ENCODE results near the gene CHRD.

CHRD gene

GRCh38 chr3:184372911-184373310 is 6.9 kb upstream of the CHRD start:
- no peak for DNase-seq (ENCODE audit: low read depth)
- no peak for TF ChIP-seq CTCF (conservative IDR thresholded peaks at IDR 0.05; ENCODE audit: low read length)
- H3K4me3 ChIP-seq (ENCODE audit: low read length), result no peak overlapping the region

GRCh38 chr3:184373422-184373821 is 6.4 kb upstream of the CHRD start:
- TF ChIP-seq CTCF (conservative IDR thresholded peaks at IDR 0.05; ENCODE audit: low read length), result no peak
- no peak overlapping the region for H3K4me3 ChIP-seq (ENCODE audit: low read length)
- peak; percentile 60 for DNase-seq (ENCODE audit: low read depth)

DNA sequence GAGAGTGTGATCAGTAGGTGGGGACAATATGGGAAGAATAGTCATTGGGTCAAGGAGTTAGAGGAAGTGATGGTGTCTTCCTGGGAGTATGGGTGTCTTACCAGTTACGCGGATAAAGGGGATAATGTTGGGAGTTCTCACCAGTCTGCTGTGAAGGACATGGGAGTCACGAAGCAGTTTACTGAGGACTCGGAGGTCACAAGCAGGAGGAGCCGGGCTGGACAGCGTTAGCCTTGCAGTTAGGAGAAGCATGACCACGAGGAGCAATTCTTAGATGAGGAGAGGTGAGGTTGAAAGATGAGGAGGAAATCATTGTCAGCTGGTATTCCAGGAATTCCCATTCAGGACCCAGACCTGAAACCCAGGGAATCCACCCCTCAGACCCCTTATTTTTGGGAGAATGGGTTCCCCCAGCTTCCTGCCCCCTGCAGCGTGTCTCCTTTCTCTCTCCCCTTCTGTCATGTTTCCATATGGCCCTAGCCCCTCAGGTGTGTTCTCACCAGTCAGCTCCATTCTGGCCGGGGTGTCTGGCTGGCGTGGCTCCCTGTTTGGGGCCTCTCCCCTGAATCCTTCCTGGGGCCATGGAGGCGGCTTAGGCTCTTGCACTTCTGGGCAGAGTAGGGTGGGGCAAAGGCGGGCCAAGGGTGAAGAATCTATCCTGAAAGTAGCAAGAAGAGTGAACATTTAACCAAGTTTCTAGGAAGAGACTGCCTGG is 4.0 kb upstream of the CHRD start:
- no peak for TF ChIP-seq CTCF (conservative IDR thresholded peaks at IDR 0.05; ENCODE audit: low read length)
- H3K4me3 ChIP-seq (ENCODE audit: low read length), result no peak overlapping the region
- no peak for DNase-seq (ENCODE audit: low read depth)

GRCh38 chr3:184377374-184377773 is 2.5 kb upstream of the CHRD start:
- TF ChIP-seq CTCF (conservative IDR thresholded peaks at IDR 0.05; ENCODE audit: low read length), result no peak
- no peak overlapping the region for H3K4me3 ChIP-seq (ENCODE audit: low read length)
- DNase-seq (ENCODE audit: low read depth), result no peak

DNA sequence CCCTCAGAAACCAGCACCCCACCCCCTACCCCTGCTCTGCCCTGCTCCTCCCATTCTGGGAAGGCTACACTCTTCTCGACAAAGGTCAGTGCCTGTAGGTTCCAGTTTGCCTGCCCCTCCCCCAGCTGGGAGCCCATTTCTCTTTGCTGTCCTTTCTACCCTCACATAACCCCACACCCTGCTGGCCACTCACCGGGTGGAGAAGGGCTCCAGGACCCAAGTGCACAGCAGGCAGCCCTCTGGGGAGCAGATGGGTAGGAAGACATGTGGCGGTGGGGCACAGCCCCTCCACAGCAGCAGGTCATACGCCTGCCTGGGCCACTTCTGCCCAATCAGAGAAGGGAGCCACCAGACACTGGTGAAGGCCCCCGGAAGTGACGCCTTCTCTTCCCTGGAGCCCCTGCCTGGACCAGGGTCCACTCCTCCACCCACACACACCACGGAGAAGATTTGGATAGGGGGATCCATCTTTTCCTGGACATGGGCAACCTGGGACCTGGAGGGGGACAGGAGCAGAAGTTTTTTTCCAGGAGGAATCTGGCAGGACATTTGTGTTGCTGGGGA is 1.9 kb upstream of the CHRD start, which contains the start of gene THPO:
THPO (minus strand) TSS at position 326 of the 564 bp plus-strand sequence. CDS start 1,948 bp downstream, outside the sequence.
- no peak for DNase-seq (ENCODE audit: low read depth)
- TF ChIP-seq CTCF (conservative IDR thresholded peaks at IDR 0.05; ENCODE audit: low read length), result no peak
- no peak within 1 kb of the TSS for H3K4me3 ChIP-seq (ENCODE audit: low read length)

DNA sequence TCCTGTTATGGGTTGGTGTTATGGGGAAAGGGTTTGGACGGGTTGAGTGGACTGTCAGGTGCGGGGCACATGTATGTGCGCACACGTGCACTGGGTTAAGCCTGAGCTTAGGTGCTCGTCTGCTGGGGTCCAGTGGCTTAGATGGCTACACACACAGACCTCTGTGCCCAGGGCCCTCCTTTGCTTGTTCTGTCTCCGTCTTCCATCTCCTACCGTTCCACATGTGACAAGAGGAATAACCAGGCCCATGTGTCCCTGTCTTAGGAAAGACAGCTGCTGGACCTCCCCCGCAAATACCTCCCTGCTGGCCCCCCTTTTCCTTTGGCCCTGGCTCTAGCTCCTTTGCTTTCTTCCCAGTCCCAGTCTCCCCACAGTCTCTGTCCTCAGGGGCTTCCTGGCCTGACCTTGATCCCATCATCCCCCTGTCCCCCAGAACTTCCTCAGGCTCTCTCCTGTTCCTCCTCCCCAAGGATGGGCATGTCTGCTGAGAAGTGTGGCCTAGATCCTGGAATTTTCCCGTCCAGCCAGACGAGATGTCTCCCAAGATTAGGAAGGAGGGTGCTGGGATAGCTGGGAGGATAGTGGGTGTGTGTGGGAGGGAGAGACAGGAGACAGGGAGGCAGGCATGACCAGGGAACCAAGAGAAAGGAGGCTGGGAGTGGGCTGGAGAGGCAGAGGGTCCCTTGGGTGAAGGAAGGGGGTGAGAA is 1.1 kb upstream of the CHRD start:
- no peak for DNase-seq (ENCODE audit: low read depth)
- no peak for TF ChIP-seq CTCF (conservative IDR thresholded peaks at IDR 0.05; ENCODE audit: low read length)
- H3K4me3 ChIP-seq (ENCODE audit: low read length), result no peak overlapping the region
